Activated CD8-positive, alpha-beta T cell treated with anti-CD3 and anti-CD28 coated beads for 36 hours (primary cell): ENCODE measurements around the gene NOTCH3. TPM values are rescaled to one million over a fixed set of nuclear protein-coding genes. Genes with fewer than 3 reads are reported as not detected.

Source experiments
- ATAC-seq: fragments of 200-7000 bp; cut with Tn5 transposase; one replicate; pipeline ENCODE4 v1.10.0; 2021; ENCODE audit warnings: mild to moderate bottlenecking, moderate library complexity
- CTCF ChIA-PET: fragments of 350-600 bp; sonication (Branson Sonifier 250); formaldehyde crosslinking; loops from one replicate; lab custom pipeline; 2021; ENCODE audit warnings: antibody characterized with exemption; lab: Charles Lee
- POLR2A ChIA-PET: fragments of 350-600 bp; sonication (Branson Sonifier 250); formaldehyde crosslinking; loops from one replicate; lab custom pipeline; 2021; ENCODE audit warnings: antibody characterized with exemption; lab: Charles Lee
- DNase-seq: peaks from one replicate; pipeline ENCODE4 v3.0.0-alpha.2; 2020
- H3K27ac Mint-ChIP-seq: one replicate; pipeline ENCODE4 v1.8.0; 2021; ENCODE audit warnings: mild to moderate bottlenecking, mixed read lengths
- H3K27me3 Mint-ChIP-seq: one replicate; pipeline ENCODE4 v1.8.0; 2021; ENCODE audit warnings: mixed read lengths
- H3K36me3 Mint-ChIP-seq: one replicate; pipeline ENCODE4 v1.8.0; 2021; ENCODE audit warnings: low read depth, mixed read lengths
- H3K4me1 Mint-ChIP-seq: one replicate; pipeline ENCODE4 v1.8.0; 2021; ENCODE audit warnings: low read depth, mixed read lengths
- H3K4me3 Mint-ChIP-seq: one replicate; pipeline ENCODE4 v1.8.0; 2021; ENCODE audit warnings: mild to moderate bottlenecking, moderate library complexity, mixed read lengths
- H3K9me3 Mint-ChIP-seq: one replicate; pipeline ENCODE4 v1.8.0; 2021; ENCODE audit warnings: mixed read lengths
- intact Hi-C: fragments of 100-400 bp; cut with micrococcal nuclease; formaldehyde crosslinking; loops from one replicate; pipeline ENCODE4 v1.10.0; 2022
- total RNA-seq, 2 experiments: library from RNA; stranded (reverse); gene quantifications; one replicate each; pipeline ENCODE4 v1.2.3, GENCODE V29; 2021
- TF ChIP-seq, protein P1 (sequence below): fragments of 200-600 bp; IDR thresholded peaks from one replicate; pipeline ENCODE4 v1.8.0; 2022; ENCODE audit warnings: antibody characterized with exemption, mild to moderate bottlenecking

The NOTCH3 gene
- total RNA-seq, 2 experiments from 2014 or later: 0.16 TPM; not detected in 1

- TF ChIP-seq, protein P1, sequence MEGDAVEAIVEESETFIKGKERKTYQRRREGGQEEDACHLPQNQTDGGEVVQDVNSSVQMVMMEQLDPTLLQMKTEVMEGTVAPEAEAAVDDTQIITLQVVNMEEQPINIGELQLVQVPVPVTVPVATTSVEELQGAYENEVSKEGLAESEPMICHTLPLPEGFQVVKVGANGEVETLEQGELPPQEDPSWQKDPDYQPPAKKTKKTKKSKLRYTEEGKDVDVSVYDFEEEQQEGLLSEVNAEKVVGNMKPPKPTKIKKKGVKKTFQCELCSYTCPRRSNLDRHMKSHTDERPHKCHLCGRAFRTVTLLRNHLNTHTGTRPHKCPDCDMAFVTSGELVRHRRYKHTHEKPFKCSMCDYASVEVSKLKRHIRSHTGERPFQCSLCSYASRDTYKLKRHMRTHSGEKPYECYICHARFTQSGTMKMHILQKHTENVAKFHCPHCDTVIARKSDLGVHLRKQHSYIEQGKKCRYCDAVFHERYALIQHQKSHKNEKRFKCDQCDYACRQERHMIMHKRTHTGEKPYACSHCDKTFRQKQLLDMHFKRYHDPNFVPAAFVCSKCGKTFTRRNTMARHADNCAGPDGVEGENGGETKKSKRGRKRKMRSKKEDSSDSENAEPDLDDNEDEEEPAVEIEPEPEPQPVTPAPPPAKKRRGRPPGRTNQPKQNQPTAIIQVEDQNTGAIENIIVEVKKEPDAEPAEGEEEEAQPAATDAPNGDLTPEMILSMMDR: no peak
- Mint-ChIP-seq H3K27me3 (no peaks in the 10 kb centered on the region), H3K4me3 (no peak overlapping the region), H3K9me3 (no peaks in the 10 kb centered on the region), H3K4me1 (no peaks in the 10 kb centered on the region), H3K36me3 (peaks cover 24% of the 10 kb centered on the region), H3K27ac (no peak overlapping the region)
- intact Hi-C loops: no loop called here
- ChIA-PET CTCF (no interaction called here), POLR2A (interaction anchor here (0.6 kb wide), 1 partner anchor 1288 kb away, joined by 3 read pairs; no protein-coding TSS in a partner anchor)
- ATAC-seq (no peak), DNase-seq (no peak)
Measured at GRCh38 chr19:15245370-15246197, 44.8 kb upstream of the NOTCH3 start.

DNA sequence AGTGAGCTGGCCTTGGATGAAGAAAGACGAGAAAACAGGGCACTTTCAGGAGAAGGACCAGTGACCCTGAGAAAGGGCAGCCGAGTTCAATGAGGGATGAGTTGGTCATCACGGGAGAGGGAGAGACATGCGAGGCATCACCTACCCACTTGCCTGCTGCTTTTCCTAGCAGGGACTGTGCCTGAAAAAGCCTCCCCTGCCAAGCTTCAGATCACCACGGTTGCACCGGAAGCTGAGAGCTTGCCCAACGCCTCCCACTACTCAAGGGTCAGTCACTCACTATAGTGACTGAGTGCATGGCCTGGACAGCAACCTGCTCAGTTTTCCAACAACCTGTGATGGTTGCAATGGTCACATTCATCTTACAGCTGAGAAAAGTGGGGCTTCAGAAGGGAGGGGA, 44.0 kb upstream of the NOTCH3 start:
- H3K36me3 Mint-ChIP-seq: peaks cover 27% of the 10 kb centered on the region
- TF ChIP-seq, protein P1: no peak
- H3K27ac Mint-ChIP-seq: no peak overlapping the region
- ATAC-seq (no peak), DNase-seq (no peak)
- H3K9me3 Mint-ChIP-seq: no peaks in the 10 kb centered on the region
- H3K27me3 Mint-ChIP-seq: no peaks in the 10 kb centered on the region
- ChIA-PET CTCF (no interaction called here), POLR2A (interaction anchor here (0.6 kb wide), 1 partner anchor 1289 kb away, joined by 3 read pairs; no protein-coding TSS in a partner anchor)
- H3K4me1 Mint-ChIP-seq: no peaks in the 10 kb centered on the region
- intact Hi-C loops: no loop called here
- H3K4me3 Mint-ChIP-seq: no peak overlapping the region

DNA sequence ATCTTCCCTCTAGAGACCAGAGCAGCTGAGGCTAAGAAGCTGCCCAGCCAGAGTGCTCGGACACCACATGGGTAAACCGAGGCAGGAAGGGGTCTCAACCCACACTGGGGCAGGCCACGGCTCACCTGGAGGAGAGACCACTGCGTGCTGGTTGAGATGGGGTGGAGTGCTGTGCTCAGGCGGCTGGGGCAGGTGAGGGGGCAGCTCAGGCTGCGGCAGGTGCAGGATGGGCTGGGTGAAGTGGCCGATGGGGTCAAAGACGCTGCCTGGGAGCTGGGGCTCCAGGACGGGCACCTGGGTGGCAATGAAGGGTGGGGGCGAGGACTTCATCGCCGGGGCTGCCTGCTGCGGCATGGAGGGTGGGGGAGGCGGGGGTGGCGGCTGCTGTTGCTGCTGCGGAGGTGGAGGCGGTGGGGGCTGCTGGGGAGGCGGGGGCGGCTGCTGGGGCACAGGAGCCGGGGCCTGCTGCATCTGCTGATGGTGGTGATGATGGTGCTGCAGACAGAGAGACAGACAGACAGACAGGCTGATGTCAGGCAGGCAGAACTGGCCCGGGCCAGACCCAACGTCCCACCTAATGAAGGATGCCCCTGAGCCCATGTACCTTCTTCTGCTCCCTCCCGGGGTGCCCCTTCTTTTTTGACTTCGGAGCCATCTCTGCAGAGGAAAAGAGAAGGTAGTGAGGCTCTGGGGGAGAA, 43.5 kb upstream of the NOTCH3 start:
- no peaks in the 10 kb centered on the region for H3K9me3 Mint-ChIP-seq

GRCh38 chr19:15243236-15243957, 42.6 kb upstream of the NOTCH3 start:
- POLR2A ChIA-PET: interaction anchor here (0.8 kb wide), 1 partner anchor 74 kb away, joined by 3 read pairs; no protein-coding TSS in a partner anchor
- no peaks in the 10 kb centered on the region for H3K27me3 Mint-ChIP-seq

More for the DNA sequence above, 43.5 kb upstream of the NOTCH3 start:
- ChIA-PET CTCF (no interaction called here), POLR2A (no interaction called here)
- H3K27me3 Mint-ChIP-seq: no peaks in the 10 kb centered on the region
- no peak overlapping the region for H3K27ac Mint-ChIP-seq
- no peaks in the 10 kb centered on the region for H3K4me1 Mint-ChIP-seq
- no peak overlapping the region for H3K4me3 Mint-ChIP-seq
- intact Hi-C loops: no loop called here
- DNase-seq (no peak), ATAC-seq (no peak)
- TF ChIP-seq, protein P1: no peak
- H3K36me3 Mint-ChIP-seq: peaks cover 30% of the 10 kb centered on the region

More at GRCh38 chr19:15243236-15243957, 42.6 kb upstream of the NOTCH3 start:
- H3K27ac Mint-ChIP-seq: no peak overlapping the region
- H3K36me3 Mint-ChIP-seq: peaks cover 33% of the 10 kb centered on the region
- H3K9me3 Mint-ChIP-seq: no peaks in the 10 kb centered on the region
- TF ChIP-seq, protein P1: no peak
- no peak overlapping the region for H3K4me3 Mint-ChIP-seq
- intact Hi-C loops: no loop called here
- CTCF ChIA-PET: no interaction called here
- no peaks in the 10 kb centered on the region for H3K4me1 Mint-ChIP-seq
- ATAC-seq: no peak
- DNase-seq: no peak
